DND-41 (cell line): ENCODE results near the gene RPS23.

Experiments used
- CTCF ChIP-seq: IDR thresholded peaks from 2 replicates; pipeline ENCODE4 v1.5.1; 2012; ENCODE audit warnings: borderline replicate concordance, low read length, moderate library complexity, mild to moderate bottlenecking; ENCODE audit not compliant: poor library complexity, severe bottlenecking; ENCODE audit errors: extremely low read depth
- EZH2 ChIP-seq: IDR thresholded peaks from 3 replicates; pipeline ENCODE4 v1.6.1; 2012; ENCODE audit warnings: borderline replicate concordance, low read depth, mild to moderate bottlenecking, moderate library complexity, low read length, inconsistent platforms; ENCODE audit not compliant: severe bottlenecking

- no peak for TF ChIP-seq CTCF
- no peak for TF ChIP-seq EZH2
Measured at GRCh38 chr5:82278711-82279370, 687 bp upstream of the RPS23 start.
